ENCODE measurements around the gene PDE2A. TPM values are rescaled to one million over a fixed set of nuclear protein-coding genes. Genes with fewer than 3 reads are reported as not detected.
"Not testable (repeated sequence)": the region's sequence is repeated elsewhere in the genome, so short reads cannot be mapped to it uniquely, and the experiment has no call there.

The PDE2A gene
- total and polyA plus RNA-seq, 2 donors from 2014 or later, result 12.6 to 42.0 TPM

- no peak overlapping the region for H3K27ac ChIP-seq (ENCODE audit: low read depth in 2 of 2, low read length in 2 of 2)
- intact Hi-C loops (cut with DNase I), result no loop called here
Observed at GRCh38 chr11:72573855-72574445, 100.3 kb downstream of the PDE2A start.

DNA sequence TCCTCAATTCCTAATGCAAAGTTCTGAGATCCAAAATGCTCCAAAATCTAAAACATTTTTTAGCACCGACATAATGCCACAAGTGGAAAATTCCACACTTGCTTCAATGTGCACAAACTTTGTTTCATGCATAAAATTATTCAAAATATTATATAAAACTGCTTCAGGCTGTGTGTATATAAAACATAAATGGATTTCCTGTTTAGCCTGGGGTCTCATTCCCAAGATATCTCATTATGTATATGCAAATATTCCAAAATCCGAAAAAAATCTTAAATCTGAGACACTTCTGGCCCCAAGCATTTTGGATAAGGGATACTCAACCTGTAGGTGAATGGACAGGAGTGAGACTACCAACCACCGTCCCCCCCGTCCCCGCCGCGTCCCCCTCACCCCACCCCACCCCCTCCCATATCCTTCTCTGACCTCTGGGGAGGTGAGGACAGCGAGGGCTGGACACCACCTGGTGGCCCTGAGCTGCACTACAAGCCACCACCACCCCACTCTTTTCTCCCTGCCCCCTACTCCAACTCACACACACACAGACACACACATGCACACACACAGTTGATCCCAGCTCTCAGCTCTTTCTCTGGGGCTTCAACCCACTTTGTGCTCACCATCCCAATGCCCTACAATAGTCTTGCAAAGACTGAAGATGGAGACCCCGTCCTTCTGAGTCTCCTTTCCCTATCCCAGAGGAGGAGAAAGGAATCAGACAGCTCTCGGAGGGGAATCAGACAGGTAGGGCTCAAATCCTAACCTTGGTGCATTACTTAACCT is 101.0 kb downstream of the PDE2A start:
- Histone ChIP-seq H3K36me3 (ENCODE audit: control insufficient read depth in 2 of 3, insufficient read depth in 3 of 3, low read length in 3 of 3) (no peaks in the 10 kb centered on the region), H3K4me1 (ENCODE audit: control insufficient read depth in 2 of 3, insufficient read depth in 2 of 3, low read depth in 1 of 3, low read length in 3 of 3) (no peaks in the 10 kb centered on the region), H3K9ac (ENCODE audit: low read length in 3 of 3) (no peak overlapping the region), H3K4me3 (ENCODE audit: low read length in 3 of 3) (no peak overlapping the region), H3K27me3 (ENCODE audit: control insufficient read depth, insufficient read depth, low read length) (no peaks in the 10 kb centered on the region), H3K27ac (ENCODE audit: low read depth in 2 of 2, low read length in 2 of 2) (no peak overlapping the region), H3K9me3 (ENCODE audit: control insufficient read depth in 2 of 3, insufficient read depth in 1 of 3, low read length in 3 of 3) (no peaks in the 10 kb centered on the region)
- intact Hi-C loops (cut with DNase I), result no loop called here
- TF ChIP-seq, protein P1, sequence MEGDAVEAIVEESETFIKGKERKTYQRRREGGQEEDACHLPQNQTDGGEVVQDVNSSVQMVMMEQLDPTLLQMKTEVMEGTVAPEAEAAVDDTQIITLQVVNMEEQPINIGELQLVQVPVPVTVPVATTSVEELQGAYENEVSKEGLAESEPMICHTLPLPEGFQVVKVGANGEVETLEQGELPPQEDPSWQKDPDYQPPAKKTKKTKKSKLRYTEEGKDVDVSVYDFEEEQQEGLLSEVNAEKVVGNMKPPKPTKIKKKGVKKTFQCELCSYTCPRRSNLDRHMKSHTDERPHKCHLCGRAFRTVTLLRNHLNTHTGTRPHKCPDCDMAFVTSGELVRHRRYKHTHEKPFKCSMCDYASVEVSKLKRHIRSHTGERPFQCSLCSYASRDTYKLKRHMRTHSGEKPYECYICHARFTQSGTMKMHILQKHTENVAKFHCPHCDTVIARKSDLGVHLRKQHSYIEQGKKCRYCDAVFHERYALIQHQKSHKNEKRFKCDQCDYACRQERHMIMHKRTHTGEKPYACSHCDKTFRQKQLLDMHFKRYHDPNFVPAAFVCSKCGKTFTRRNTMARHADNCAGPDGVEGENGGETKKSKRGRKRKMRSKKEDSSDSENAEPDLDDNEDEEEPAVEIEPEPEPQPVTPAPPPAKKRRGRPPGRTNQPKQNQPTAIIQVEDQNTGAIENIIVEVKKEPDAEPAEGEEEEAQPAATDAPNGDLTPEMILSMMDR (IDR thresholded peaks at IDR 0.05; ENCODE audit: borderline replicate concordance, extremely low read depth, insufficient read depth), result peak; percentile 55
- DNase-seq (peak in 4 of 5 donors; percentile 33 to 49 (median 37)), FAIRE-seq (no peak)

More at GRCh38 chr11:72573855-72574445, 100.3 kb downstream of the PDE2A start:
- TF ChIP-seq, protein P1 (IDR thresholded peaks at IDR 0.05; ENCODE audit: borderline replicate concordance, extremely low read depth, insufficient read depth), result no peak
- DNase-seq, result peak in 1 of 5 donors; percentile 26
- FAIRE-seq, result no peak
- H3K9me3 ChIP-seq (ENCODE audit: control insufficient read depth in 2 of 3, insufficient read depth in 1 of 3, low read length in 3 of 3), result no peaks in the 10 kb centered on the region
- H3K36me3 ChIP-seq (ENCODE audit: control insufficient read depth in 2 of 3, insufficient read depth in 3 of 3, low read length in 3 of 3), result no peaks in the 10 kb centered on the region
- no peaks in the 10 kb centered on the region for H3K27me3 ChIP-seq (ENCODE audit: control insufficient read depth, insufficient read depth, low read length)
- no peaks in the 10 kb centered on the region for H3K4me1 ChIP-seq (ENCODE audit: control insufficient read depth in 2 of 3, insufficient read depth in 2 of 3, low read depth in 1 of 3, low read length in 3 of 3)
- no peak overlapping the region for H3K4me3 ChIP-seq (ENCODE audit: low read length in 3 of 3)
- H3K9ac ChIP-seq (ENCODE audit: low read length in 3 of 3), result no peak overlapping the region

DNA sequence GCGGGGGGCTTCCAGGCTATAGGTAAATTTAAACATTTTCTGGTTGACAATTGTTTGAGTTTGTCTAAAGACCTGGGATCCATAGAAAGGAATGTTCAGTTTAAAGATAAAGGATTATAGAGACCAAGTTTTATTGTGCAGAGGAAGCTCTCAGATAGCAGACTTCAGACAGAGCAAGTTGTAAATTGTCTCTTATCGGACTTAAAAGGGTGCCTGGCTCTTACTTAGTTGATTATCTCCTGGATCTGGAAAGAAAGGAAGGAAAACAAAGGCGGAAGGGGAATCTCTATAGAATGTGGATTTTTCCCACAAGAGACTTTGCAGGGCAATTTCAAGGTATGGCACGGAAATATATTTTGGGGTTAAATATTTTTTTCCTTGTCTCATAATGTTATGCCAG is 101.7 kb downstream of the PDE2A start:
- intact Hi-C loops (cut with DNase I), result not testable (repeated sequence)

GRCh38 chr11:72570893-72571661 is 103.1 kb downstream of the PDE2A start:
- Histone ChIP-seq H3K9ac (ENCODE audit: low read length in 3 of 3) (no peak overlapping the region), H3K36me3 (ENCODE audit: control insufficient read depth in 2 of 3, insufficient read depth in 3 of 3, low read length in 3 of 3) (no peaks in the 10 kb centered on the region), H3K9me3 (ENCODE audit: control insufficient read depth in 2 of 3, insufficient read depth in 1 of 3, low read length in 3 of 3) (no peaks in the 10 kb centered on the region), H3K4me3 (ENCODE audit: low read length in 3 of 3) (no peak overlapping the region), H3K4me1 (ENCODE audit: control insufficient read depth in 2 of 3, insufficient read depth in 2 of 3, low read depth in 1 of 3, low read length in 3 of 3) (no peaks in the 10 kb centered on the region), H3K27me3 (ENCODE audit: control insufficient read depth, insufficient read depth, low read length) (no peaks in the 10 kb centered on the region), H3K27ac (ENCODE audit: low read depth in 2 of 2, low read length in 2 of 2) (no peak overlapping the region)
- no peak for FAIRE-seq
- intact Hi-C loops (cut with DNase I), result no loop called here
- TF ChIP-seq, protein P1 (IDR thresholded peaks at IDR 0.05; ENCODE audit: borderline replicate concordance, extremely low read depth, insufficient read depth), result no peak
- DNase-seq, result no peak

More for the DNA sequence above, 101.7 kb downstream of the PDE2A start:
- FAIRE-seq; H3K36me3 ChIP-seq (ENCODE audit: control insufficient read depth in 2 of 3, insufficient read depth in 3 of 3, low read length in 3 of 3); H3K27me3 ChIP-seq (ENCODE audit: control insufficient read depth, insufficient read depth, low read length); H3K4me3 ChIP-seq (ENCODE audit: low read length in 3 of 3); H3K9ac ChIP-seq (ENCODE audit: low read length in 3 of 3); H3K4me1 ChIP-seq (ENCODE audit: control insufficient read depth in 2 of 3, insufficient read depth in 2 of 3, low read depth in 1 of 3, low read length in 3 of 3); DNase-seq; H3K27ac ChIP-seq (ENCODE audit: low read depth in 2 of 2, low read length in 2 of 2); H3K9me3 ChIP-seq (ENCODE audit: control insufficient read depth in 2 of 3, insufficient read depth in 1 of 3, low read length in 3 of 3): not testable (repeated sequence)
